ENCODE data around the gene PIPOX. TPM values are rescaled to one million over a fixed set of nuclear protein-coding genes. Genes with fewer than 3 reads are reported as not detected.

PIPOX gene
- total RNA-seq, 2 donors from 2014 or later = 1.8 to 5.9 TPM

- H3K4me1 ChIP-seq (ENCODE audit: control insufficient read depth, insufficient read depth, low read length) = no peaks in the 10 kb centered on the region
- H3K9ac ChIP-seq (ENCODE audit: extremely low read depth, low read length, poor library complexity, severe bottlenecking) = no peak overlapping the region
- H3K36me3 ChIP-seq (ENCODE audit: control insufficient read depth, insufficient read depth, low read length) = no peaks in the 10 kb centered on the region
- Mint-ChIP-seq H3K36me3 (ENCODE audit: low read depth) (no peaks in the 10 kb centered on the region), H3K9me3 (no peaks in the 10 kb centered on the region), H3K27ac (no peak overlapping the region), H3K27me3 (ENCODE audit: insufficient read depth) (peaks cover 1% of the 10 kb centered on the region), H3K4me3 (no peak overlapping the region), H3K4me1 (peaks cover 3% of the 10 kb centered on the region)
- WGBS, 2 experiments (ENCODE audit: insufficient coverage in 1 of 2, insufficient read length in 1 of 2) = 67 to 73% methylated on average over 2 to 6 of the region's 6 CpGs
- no peaks in the 10 kb centered on the region for H3K27me3 ChIP-seq (ENCODE audit: control insufficient read depth, insufficient read depth, low read length, poor library complexity, severe bottlenecking)
- H3K9me3 ChIP-seq (ENCODE audit: control insufficient read depth, low read length) = no peaks in the 10 kb centered on the region
- TF ChIP-seq CTCF (conservative IDR thresholded peaks at IDR 0.05) = no peak
- no peak for DNase-seq
- H3K27ac ChIP-seq (ENCODE audit: low read depth, low read length) = peak overlapping the region; percentile 38
- H3K4me3 ChIP-seq (ENCODE audit: low read length) = no peak overlapping the region
These were observed 17.5 kb downstream of the PIPOX start for GRCh38 chr17:29060475-29060874.

GRCh38 chr17:29061036-29061435 is 18.1 kb downstream of the PIPOX start:
- Histone ChIP-seq H3K27me3 (ENCODE audit: control insufficient read depth, insufficient read depth, low read length, poor library complexity, severe bottlenecking) (no peaks in the 10 kb centered on the region), H3K27ac (ENCODE audit: low read depth, low read length) (no peak overlapping the region), H3K4me1 (ENCODE audit: control insufficient read depth, insufficient read depth, low read length) (no peaks in the 10 kb centered on the region), H3K4me3 (ENCODE audit: low read length) (no peak overlapping the region), H3K36me3 (ENCODE audit: control insufficient read depth, insufficient read depth, low read length) (no peaks in the 10 kb centered on the region), H3K9me3 (ENCODE audit: control insufficient read depth, low read length) (no peaks in the 10 kb centered on the region), H3K9ac (ENCODE audit: extremely low read depth, low read length, poor library complexity, severe bottlenecking) (no peak overlapping the region)
- Mint-ChIP-seq H3K4me3 (no peak overlapping the region), H3K4me1 (peaks cover 3% of the 10 kb centered on the region), H3K36me3 (ENCODE audit: low read depth) (no peaks in the 10 kb centered on the region), H3K27ac (no peak overlapping the region), H3K27me3 (ENCODE audit: insufficient read depth) (peaks cover 2% of the 10 kb centered on the region), H3K9me3 (no peaks in the 10 kb centered on the region)
- no peak for DNase-seq
- 81 to 87% methylated on average over 6 to 8 of the region's 8 CpGs for WGBS, 2 experiments (ENCODE audit: insufficient coverage in 1 of 2, insufficient read length in 1 of 2)
- TF ChIP-seq CTCF (conservative IDR thresholded peaks at IDR 0.05) = no peak

GRCh38 chr17:29062215-29062614 is 19.3 kb downstream of the PIPOX start:
- peaks cover 5% of the 10 kb centered on the region for H3K4me1 Mint-ChIP-seq
- no peak overlapping the region for H3K4me3 ChIP-seq (ENCODE audit: low read length)
- H3K27ac ChIP-seq (ENCODE audit: low read depth, low read length) = no peak overlapping the region
- WGBS, 2 experiments (ENCODE audit: insufficient coverage in 1 of 2, insufficient read length in 1 of 2) = 86 to 93% methylated on average over 8 to 9 of the region's 9 CpGs
- H3K27me3 ChIP-seq (ENCODE audit: control insufficient read depth, insufficient read depth, low read length, poor library complexity, severe bottlenecking) = no peaks in the 10 kb centered on the region
- H3K27ac Mint-ChIP-seq = no peak overlapping the region
- peaks cover 2% of the 10 kb centered on the region for H3K27me3 Mint-ChIP-seq (ENCODE audit: insufficient read depth)
- DNase-seq = no peak
- H3K36me3 Mint-ChIP-seq (ENCODE audit: low read depth) = no peaks in the 10 kb centered on the region
- H3K36me3 ChIP-seq (ENCODE audit: control insufficient read depth, insufficient read depth, low read length) = no peaks in the 10 kb centered on the region
- no peak overlapping the region for H3K9ac ChIP-seq (ENCODE audit: extremely low read depth, low read length, poor library complexity, severe bottlenecking)
- H3K4me1 ChIP-seq (ENCODE audit: control insufficient read depth, insufficient read depth, low read length) = no peaks in the 10 kb centered on the region
- TF ChIP-seq CTCF (conservative IDR thresholded peaks at IDR 0.05) = no peak
- no peaks in the 10 kb centered on the region for H3K9me3 ChIP-seq (ENCODE audit: control insufficient read depth, low read length)
- no peak overlapping the region for H3K4me3 Mint-ChIP-seq
- H3K9me3 Mint-ChIP-seq = no peaks in the 10 kb centered on the region

All from endodermal cell (in vitro differentiated cells).